ENCODE data around the gene ATP11B. TPM values are rescaled to one million over a fixed set of nuclear protein-coding genes. Genes with fewer than 3 reads are reported as not detected.

ATP11B gene
- total RNA-seq, 1 experiment from 2014 or later: 70.1 TPM

GRCh38 chr3:182935803-182936202 is 142.5 kb downstream of the ATP11B start:
- no peaks in the 10 kb centered on the region for H3K27me3 ChIP-seq (replicated peaks; ENCODE audit: insufficient read depth, low read depth, low read length, poor library complexity)
- ChIA-PET POLR2A (ENCODE audit: low non-redundant PET) (no interaction called here), CTCF (no interaction called here)
- H3K4me1 ChIP-seq (ENCODE audit: insufficient read depth, low read length, poor library complexity, severe bottlenecking): peaks cover 8% of the 10 kb centered on the region
- no peak overlapping the region for H3K4me3 ChIP-seq (ENCODE audit: low read depth, low read length, poor library complexity, severe bottlenecking)
- TF ChIP-seq EZH2 (IDR thresholded peaks at IDR 0.05; ENCODE audit: borderline replicate concordance, low read depth, low read length, poor library complexity, severe bottlenecking) (no peak), CTCF (conservative IDR thresholded peaks at IDR 0.05; ENCODE audit: low read depth, low read length) (no peak)
- H3K9me3 ChIP-seq (ENCODE audit: low read depth, low read length, poor library complexity, severe bottlenecking): peaks cover 7% of the 10 kb centered on the region
- BruUV-seq (replicated peaks): no TSS peak
- H3K27ac ChIP-seq (ENCODE audit: low read depth, low read length, poor library complexity, severe bottlenecking): no peak overlapping the region
- intact Hi-C loops (cut with micrococcal nuclease; ENCODE audit: unreplicated experiment): no loop called here
- H3K36me3 ChIP-seq (ENCODE audit: insufficient read depth, low read length, poor library complexity, severe bottlenecking): no peaks in the 10 kb centered on the region
- DNase-seq (ENCODE audit: low spot score): no peak

GRCh38 chr3:182936239-182936917 is 143.1 kb downstream of the ATP11B start:
- Histone ChIP-seq H3K9me3 (ENCODE audit: low read depth, low read length, poor library complexity, severe bottlenecking) (peaks cover 7% of the 10 kb centered on the region), H3K4me3 (ENCODE audit: low read depth, low read length, poor library complexity, severe bottlenecking) (no peak overlapping the region), H3K27me3 (replicated peaks; ENCODE audit: insufficient read depth, low read depth, low read length, poor library complexity) (no peaks in the 10 kb centered on the region), H3K36me3 (ENCODE audit: insufficient read depth, low read length, poor library complexity, severe bottlenecking) (no peaks in the 10 kb centered on the region), H3K4me1 (ENCODE audit: insufficient read depth, low read length, poor library complexity, severe bottlenecking) (peaks cover 8% of the 10 kb centered on the region), H3K27ac (ENCODE audit: low read depth, low read length, poor library complexity, severe bottlenecking) (no peak overlapping the region)
- no TSS peak for BruUV-seq (replicated peaks)
- TF ChIP-seq EZH2 (IDR thresholded peaks at IDR 0.05; ENCODE audit: borderline replicate concordance, low read depth, low read length, poor library complexity, severe bottlenecking): no peak
- TF ChIP-seq CTCF (conservative IDR thresholded peaks at IDR 0.05; ENCODE audit: low read depth, low read length): no peak
- POLR2A ChIA-PET (ENCODE audit: low non-redundant PET): interaction anchor here (0.6 kb wide), 1 partner anchor 95 kb away, joined by 9 read pairs; no protein-coding TSS in a partner anchor
- CTCF ChIA-PET: no interaction called here
- intact Hi-C loops (cut with micrococcal nuclease; ENCODE audit: unreplicated experiment): no loop called here
- DNase-seq (ENCODE audit: low spot score): no peak

DNA sequence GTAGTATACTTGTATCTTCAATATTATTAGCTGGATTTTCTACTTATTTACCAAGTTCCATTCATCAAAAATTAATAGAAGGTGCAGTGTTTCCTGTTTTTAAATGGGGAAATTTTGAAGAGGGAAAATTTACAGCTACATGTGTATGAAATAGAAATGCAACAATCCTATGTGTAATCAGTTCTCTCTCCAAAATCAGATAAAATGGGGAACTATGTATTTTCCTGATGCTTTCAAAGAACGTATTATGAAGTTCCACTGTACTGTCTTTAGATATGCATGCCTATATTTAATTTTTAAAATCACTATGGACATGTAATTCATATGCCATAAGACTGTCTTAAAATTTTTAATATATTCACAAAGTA is 143.6 kb downstream of the ATP11B start:
- no TSS peak for BruUV-seq (replicated peaks)
- H3K4me1 ChIP-seq (ENCODE audit: insufficient read depth, low read length, poor library complexity, severe bottlenecking): peaks cover 8% of the 10 kb centered on the region
- H3K27ac ChIP-seq (ENCODE audit: low read depth, low read length, poor library complexity, severe bottlenecking): no peak overlapping the region
- H3K4me3 ChIP-seq (ENCODE audit: low read depth, low read length, poor library complexity, severe bottlenecking): no peak overlapping the region
- no peak for TF ChIP-seq EZH2 (IDR thresholded peaks at IDR 0.05; ENCODE audit: borderline replicate concordance, low read depth, low read length, poor library complexity, severe bottlenecking)
- TF ChIP-seq CTCF (conservative IDR thresholded peaks at IDR 0.05; ENCODE audit: low read depth, low read length): no peak
- H3K9me3 ChIP-seq (ENCODE audit: low read depth, low read length, poor library complexity, severe bottlenecking): peaks cover 7% of the 10 kb centered on the region
- POLR2A ChIA-PET (ENCODE audit: low non-redundant PET): no interaction called here
- no peaks in the 10 kb centered on the region for H3K36me3 ChIP-seq (ENCODE audit: insufficient read depth, low read length, poor library complexity, severe bottlenecking)
- H3K27me3 ChIP-seq (replicated peaks; ENCODE audit: insufficient read depth, low read depth, low read length, poor library complexity): no peaks in the 10 kb centered on the region
- intact Hi-C loops (cut with micrococcal nuclease; ENCODE audit: unreplicated experiment): no loop called here
- CTCF ChIA-PET: no interaction called here
- no peak for DNase-seq (ENCODE audit: low spot score)

All from A673 (cell line).